Measurements from ENCODE around the gene DZIP1L. TPM values are rescaled to one million over a fixed set of nuclear protein-coding genes. Genes with fewer than 3 reads are reported as not detected.

The DZIP1L gene
- total RNA-seq, 1 experiment from 2014 or later = 2.3 TPM

- ChIA-PET POLR2A (ENCODE audit: unreplicated experiment) (no interaction called here), CTCF (no interaction called here)
- H3K4me2 ChIP-seq = no peak overlapping the region
- BruUV-seq (replicated peaks) = no TSS peak
- H3K79me2 ChIP-seq (ENCODE audit: low read depth) = no peaks in the 10 kb centered on the region
- TF ChIP-seq EZH2 (IDR thresholded peaks at IDR 0.05; ENCODE audit: low read depth) = no peak
- no peak for TF ChIP-seq CTCF (conservative IDR thresholded peaks at IDR 0.05)
- DNase-seq = no peak
- no peak overlapping the region for H2AFZ ChIP-seq
- intact Hi-C loops (cut with micrococcal nuclease; ENCODE audit: unreplicated experiment) = no loop called here
- H3K9me2 ChIP-seq (ENCODE audit: insufficient read depth) = no peaks in the 10 kb centered on the region
- no peaks in the 10 kb centered on the region for H3K4me1 ChIP-seq (replicated peaks; ENCODE audit: insufficient read depth)
- H3K36me3 ChIP-seq (ENCODE audit: low read depth) = no peaks in the 10 kb centered on the region
- H3F3A ChIP-seq (ENCODE audit: insufficient read depth, low read depth) = no peaks in the 10 kb centered on the region
- no peaks in the 10 kb centered on the region for H3K27me3 ChIP-seq (ENCODE audit: insufficient read depth, low read depth)
- H4K20me1 ChIP-seq (ENCODE audit: insufficient read depth) = no peaks in the 10 kb centered on the region
- no peak overlapping the region for H3K4me3 ChIP-seq
- no peak overlapping the region for H3K27ac ChIP-seq
- no peaks in the 10 kb centered on the region for H3K9me3 ChIP-seq (ENCODE audit: insufficient read depth, low read depth)
Measured at GRCh38 chr3:138027821-138028220, 87.6 kb downstream of the DZIP1L start.

- BruUV-seq (replicated peaks) = no TSS peak
- Histone ChIP-seq H4K20me1 (ENCODE audit: insufficient read depth) (no peaks in the 10 kb centered on the region), H2AFZ (no peak overlapping the region), H3K9me2 (ENCODE audit: insufficient read depth) (no peaks in the 10 kb centered on the region), H3K4me3 (no peak overlapping the region), H3K9me3 (ENCODE audit: insufficient read depth, low read depth) (no peaks in the 10 kb centered on the region), H3F3A (ENCODE audit: insufficient read depth, low read depth) (no peaks in the 10 kb centered on the region), H3K27me3 (ENCODE audit: insufficient read depth, low read depth) (no peaks in the 10 kb centered on the region), H3K36me3 (ENCODE audit: low read depth) (no peaks in the 10 kb centered on the region), H3K27ac (no peak overlapping the region), H3K79me2 (ENCODE audit: low read depth) (no peaks in the 10 kb centered on the region), H3K4me1 (replicated peaks; ENCODE audit: insufficient read depth) (no peaks in the 10 kb centered on the region), H3K4me2 (no peak overlapping the region)
- DNase-seq = no peak
- CTCF ChIA-PET = interaction anchor here (0.5 kb wide), 1 partner anchor 855 kb away, joined by 3 read pairs; no protein-coding TSS in a partner anchor
- TF ChIP-seq EZH2 (IDR thresholded peaks at IDR 0.05; ENCODE audit: low read depth) (no peak), CTCF (conservative IDR thresholded peaks at IDR 0.05) (no peak)
- POLR2A ChIA-PET (ENCODE audit: unreplicated experiment) = no interaction called here
- intact Hi-C loops (cut with micrococcal nuclease; ENCODE audit: unreplicated experiment) = no loop called here
Measured at GRCh38 chr3:138025553-138025952, 89.9 kb downstream of the DZIP1L start.

GRCh38 chr3:138023754-138024153, 91.7 kb downstream of the DZIP1L start:
- Histone ChIP-seq H3K79me2 (ENCODE audit: low read depth) (no peaks in the 10 kb centered on the region), H3K4me1 (replicated peaks; ENCODE audit: insufficient read depth) (no peaks in the 10 kb centered on the region), H3K4me3 (no peak overlapping the region), H3K9me2 (ENCODE audit: insufficient read depth) (no peaks in the 10 kb centered on the region), H3K4me2 (no peak overlapping the region), H3F3A (ENCODE audit: insufficient read depth, low read depth) (no peaks in the 10 kb centered on the region), H2AFZ (no peak overlapping the region), H4K20me1 (ENCODE audit: insufficient read depth) (no peaks in the 10 kb centered on the region), H3K27ac (no peak overlapping the region), H3K36me3 (ENCODE audit: low read depth) (no peaks in the 10 kb centered on the region), H3K27me3 (ENCODE audit: insufficient read depth, low read depth) (no peaks in the 10 kb centered on the region), H3K9me3 (ENCODE audit: insufficient read depth, low read depth) (no peaks in the 10 kb centered on the region)
- no TSS peak for BruUV-seq (replicated peaks)
- no peak for TF ChIP-seq CTCF (conservative IDR thresholded peaks at IDR 0.05)
- intact Hi-C loops (cut with micrococcal nuclease; ENCODE audit: unreplicated experiment) = no loop called here
- no peak for DNase-seq
- ChIA-PET POLR2A (ENCODE audit: unreplicated experiment) (no interaction called here), CTCF (no interaction called here)

Data from PC-9 (cell line).